GM15510 (cell line): ENCODE data around the gene CD80.

Experiments used
- POLR2A ChIP-seq: IDR thresholded peaks from 3 replicates; pipeline ENCODE4 v1.6.1; 2011; ENCODE audit warnings: borderline replicate concordance; ENCODE audit not compliant: insufficient read length; ENCODE audit errors: extremely low read depth

Gene CD80

GRCh38 chr3:119589102-119589773 lies 29.8 kb upstream of the CD80 start:
- no peak for TF ChIP-seq POLR2A

- TF ChIP-seq POLR2A = no peak
Observed at GRCh38 chr3:119588112-119588511, 28.7 kb upstream of the CD80 start.

GRCh38 chr3:119586733-119587172 lies 27.3 kb upstream of the CD80 start:
- TF ChIP-seq POLR2A = no peak

GRCh38 chr3:119585856-119586570 lies 26.6 kb upstream of the CD80 start:
- no peak for TF ChIP-seq POLR2A

- TF ChIP-seq POLR2A = no peak
Observed at GRCh38 chr3:119585208-119585607, 25.8 kb upstream of the CD80 start.

GRCh38 chr3:119582178-119582577 lies 22.8 kb upstream of the CD80 start:
- no peak for TF ChIP-seq POLR2A

- peak; percentile 32 for TF ChIP-seq POLR2A
Observed at GRCh38 chr3:119580067-119580760, 20.8 kb upstream of the CD80 start.

GRCh38 chr3:119579366-119580066 lies 20.1 kb upstream of the CD80 start, which contains the start of gene ADPRH:
Gene ADPRH, plus strand, starts transcription at chr3:119579492. Its CDS starts 2,678 bp downstream, at chr3:119582170.
- peak; percentile 70 for TF ChIP-seq POLR2A

- no peak for TF ChIP-seq POLR2A
Observed at GRCh38 chr3:119575507-119575906, 16.1 kb upstream of the CD80 start.

- no peak for TF ChIP-seq POLR2A
Observed at GRCh38 chr3:119571688-119572087, 12.3 kb upstream of the CD80 start.

- no peak for TF ChIP-seq POLR2A
Observed at GRCh38 chr3:119571230-119571629, 11.8 kb upstream of the CD80 start.

- no peak for TF ChIP-seq POLR2A
Observed at GRCh38 chr3:119570229-119570628, 10.8 kb upstream of the CD80 start.

GRCh38 chr3:119569156-119569555 lies 9.7 kb upstream of the CD80 start:
- TF ChIP-seq POLR2A = no peak

GRCh38 chr3:119562307-119562961 lies 3.0 kb upstream of the CD80 start:
- peak; percentile 52 for TF ChIP-seq POLR2A
